GM18907 (cell line): ENCODE measurements around the gene FKBP2.
A peak's percentile ranks its signal among the peaks of the same experiment; 100 is the strongest.

ENCODE experiments used
- ATAC-seq: cut with Tn5 transposase; IDR thresholded peaks from one replicate; pipeline ENCODE4 v1.9.1; 2021; ENCODE audit warnings: mild to moderate bottlenecking, moderate library complexity; ENCODE audit not compliant: unreplicated experiment

FKBP2 gene

GRCh38 chr11:64247729-64248531, 7.0 kb downstream of the FKBP2 start:
- ATAC-seq: no peak

DNA sequence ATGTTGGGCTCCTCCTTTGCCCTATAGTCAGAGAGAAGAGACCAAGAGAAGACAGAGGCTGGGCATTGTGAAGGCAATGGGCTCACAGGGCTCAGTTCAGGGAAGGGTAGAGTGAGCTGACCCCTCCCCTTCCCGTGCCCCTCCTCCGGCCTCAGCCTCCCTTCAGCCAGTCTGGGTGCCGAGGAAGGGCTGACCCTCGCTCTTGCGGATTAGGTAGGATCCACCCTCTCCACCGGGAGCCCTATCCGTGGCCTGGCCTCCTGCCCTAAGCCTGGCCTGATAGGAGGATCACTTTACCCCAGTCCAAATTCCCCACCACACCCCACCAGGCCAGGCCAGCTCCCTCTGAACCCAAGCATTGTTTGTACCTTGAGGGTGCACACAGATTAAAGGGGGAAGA, 7.7 kb downstream of the FKBP2 start:
- no peak for ATAC-seq

- no peak for ATAC-seq
Measured at GRCh38 chr11:64249038-64249437, 8.1 kb downstream of the FKBP2 start.

DNA sequence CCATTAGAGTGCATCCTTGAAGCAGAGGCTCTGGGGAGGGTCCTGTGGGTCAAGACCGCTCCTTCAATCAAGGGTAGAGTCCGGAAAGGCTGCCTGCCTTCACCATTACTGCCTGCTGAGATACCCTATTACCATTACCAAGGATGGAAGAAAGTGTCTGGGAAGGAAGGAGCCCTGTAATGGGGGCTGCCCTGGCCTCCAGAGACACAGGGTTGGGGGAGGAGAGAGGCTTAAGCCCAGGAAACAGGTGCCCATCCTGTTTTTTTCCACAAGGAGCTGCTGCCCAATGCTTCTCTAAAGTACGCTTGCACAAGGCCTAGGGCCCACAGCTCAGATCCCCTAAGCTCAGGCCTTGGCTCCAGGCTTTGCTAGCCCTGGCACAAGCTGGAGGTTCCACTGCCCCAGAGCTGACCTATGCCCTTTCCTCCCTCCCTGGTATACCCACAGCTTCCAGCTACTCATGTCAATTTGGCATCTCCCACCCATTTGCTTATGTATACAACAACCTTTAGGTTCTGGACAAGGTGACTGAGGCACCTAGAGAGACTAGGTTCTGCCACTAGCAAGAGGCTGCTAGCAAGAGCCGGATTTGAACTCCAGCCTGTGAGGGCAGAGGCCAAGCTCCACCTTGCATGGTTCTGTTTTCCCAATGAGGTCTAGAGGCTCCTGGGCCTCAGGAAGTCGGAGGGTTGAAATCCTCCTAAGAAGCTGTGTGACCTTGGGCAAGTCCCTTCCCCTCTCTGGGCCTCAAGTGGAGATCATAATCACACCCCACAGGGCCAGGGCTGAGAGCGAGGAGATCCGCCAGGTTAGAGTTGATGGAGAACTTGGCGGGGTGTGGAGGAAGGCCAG, 8.9 kb downstream of the FKBP2 start:
- ATAC-seq: no peak

- ATAC-seq: no peak
Measured at GRCh38 chr11:64250415-64251015, 9.6 kb downstream of the FKBP2 start.

DNA sequence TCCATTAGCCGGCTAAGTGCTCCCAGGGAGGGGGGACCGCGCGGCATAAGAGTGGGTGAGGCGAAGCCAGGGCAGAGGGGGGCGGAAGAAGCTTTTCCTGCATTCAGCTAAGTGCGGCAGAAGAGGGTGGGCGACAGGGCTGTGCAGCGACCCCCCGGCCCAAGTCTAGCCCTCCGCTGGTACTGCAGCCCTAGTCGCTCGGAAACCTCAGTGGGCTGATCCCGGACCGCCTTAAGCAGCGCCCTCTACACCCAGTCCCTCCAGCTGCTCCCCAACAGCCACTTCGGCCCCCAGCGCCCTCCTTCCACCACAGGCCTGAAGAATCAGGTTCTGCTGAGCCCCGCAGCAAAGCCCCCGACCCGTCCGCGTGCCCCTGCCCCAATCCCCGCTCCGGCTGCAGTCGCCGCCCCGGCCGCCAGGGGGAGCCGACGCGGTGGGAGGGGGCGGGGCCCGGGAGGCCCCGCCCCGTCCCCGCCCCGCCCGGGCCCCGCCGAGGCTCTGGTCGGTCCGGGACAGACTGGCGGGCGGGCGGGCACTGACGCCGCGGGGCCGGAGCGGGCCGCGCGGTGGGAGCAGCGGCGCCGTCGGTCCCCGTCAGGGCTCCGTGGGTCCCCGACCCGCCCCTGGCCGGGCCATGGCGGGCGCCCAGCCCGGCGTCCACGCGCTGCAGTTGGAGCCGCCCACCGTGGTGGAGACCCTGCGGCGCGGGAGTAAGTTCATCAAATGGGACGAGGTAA, 10.3 kb downstream of the FKBP2 start, which contains the start of gene PLCB3:
PLCB3 (plus strand) TSS at position 515 of the 737 bp plus-strand sequence; CDS start at position 635, 120 bp downstream.
- peak; percentile 36 for ATAC-seq

DNA sequence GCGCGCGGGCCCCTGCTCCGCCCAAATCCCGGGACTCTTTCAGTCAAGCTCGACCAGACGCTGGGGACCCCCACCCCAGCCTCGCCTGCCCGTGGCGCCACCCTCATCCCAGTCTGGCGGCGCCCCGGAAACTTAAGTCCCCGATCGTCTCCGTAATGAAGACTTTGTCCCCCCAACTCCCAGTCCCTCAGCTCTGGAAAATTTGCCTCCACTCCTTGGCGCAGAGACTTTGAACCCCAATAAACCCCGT, 10.8 kb downstream of the FKBP2 start:
- ATAC-seq: no peak

- ATAC-seq: no peak
Measured at GRCh38 chr11:64252003-64252872, 11.3 kb downstream of the FKBP2 start.

- ATAC-seq: no peak
Measured at GRCh38 chr11:64253043-64253442, 12.1 kb downstream of the FKBP2 start.

DNA sequence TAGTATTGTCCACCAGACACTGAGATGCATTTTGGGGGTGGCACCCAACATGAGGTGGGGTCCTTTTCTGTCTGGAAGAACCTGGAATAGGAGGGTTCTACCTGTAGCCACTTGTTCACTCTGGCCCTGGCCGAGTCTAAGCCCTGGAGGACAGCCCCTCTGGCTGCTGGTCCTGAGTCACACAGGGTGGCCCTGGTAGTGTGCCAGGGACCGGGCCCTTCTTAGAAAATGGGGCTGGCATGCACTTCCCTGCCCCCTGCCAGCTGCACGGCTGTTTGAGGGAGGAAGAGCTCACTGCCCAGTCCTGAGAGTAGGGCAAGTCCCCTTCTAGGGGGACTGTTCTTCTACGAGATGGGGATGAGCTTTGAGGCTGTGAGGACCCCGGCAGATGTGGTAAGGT, 12.6 kb downstream of the FKBP2 start:
- no peak for ATAC-seq

DNA sequence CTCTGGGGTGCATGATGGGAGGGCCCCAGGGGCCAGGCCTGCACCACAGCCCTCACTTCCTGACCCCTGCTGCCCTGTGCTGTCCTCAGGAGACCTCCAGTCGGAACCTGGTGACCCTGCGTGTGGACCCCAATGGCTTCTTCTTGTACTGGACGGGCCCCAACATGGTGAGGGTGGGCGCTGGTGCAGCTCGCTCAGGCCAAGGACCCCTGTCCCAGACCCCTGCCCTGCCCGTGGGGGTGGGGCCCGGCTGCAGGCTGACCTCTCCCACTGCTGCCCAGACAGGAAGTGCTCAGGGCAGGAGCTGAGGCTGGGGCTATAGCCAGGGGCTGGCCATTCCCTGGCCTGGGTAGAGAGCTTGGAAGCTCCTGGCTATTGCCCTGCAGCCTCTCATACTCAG, 13.4 kb downstream of the FKBP2 start:
- ATAC-seq: no peak

DNA sequence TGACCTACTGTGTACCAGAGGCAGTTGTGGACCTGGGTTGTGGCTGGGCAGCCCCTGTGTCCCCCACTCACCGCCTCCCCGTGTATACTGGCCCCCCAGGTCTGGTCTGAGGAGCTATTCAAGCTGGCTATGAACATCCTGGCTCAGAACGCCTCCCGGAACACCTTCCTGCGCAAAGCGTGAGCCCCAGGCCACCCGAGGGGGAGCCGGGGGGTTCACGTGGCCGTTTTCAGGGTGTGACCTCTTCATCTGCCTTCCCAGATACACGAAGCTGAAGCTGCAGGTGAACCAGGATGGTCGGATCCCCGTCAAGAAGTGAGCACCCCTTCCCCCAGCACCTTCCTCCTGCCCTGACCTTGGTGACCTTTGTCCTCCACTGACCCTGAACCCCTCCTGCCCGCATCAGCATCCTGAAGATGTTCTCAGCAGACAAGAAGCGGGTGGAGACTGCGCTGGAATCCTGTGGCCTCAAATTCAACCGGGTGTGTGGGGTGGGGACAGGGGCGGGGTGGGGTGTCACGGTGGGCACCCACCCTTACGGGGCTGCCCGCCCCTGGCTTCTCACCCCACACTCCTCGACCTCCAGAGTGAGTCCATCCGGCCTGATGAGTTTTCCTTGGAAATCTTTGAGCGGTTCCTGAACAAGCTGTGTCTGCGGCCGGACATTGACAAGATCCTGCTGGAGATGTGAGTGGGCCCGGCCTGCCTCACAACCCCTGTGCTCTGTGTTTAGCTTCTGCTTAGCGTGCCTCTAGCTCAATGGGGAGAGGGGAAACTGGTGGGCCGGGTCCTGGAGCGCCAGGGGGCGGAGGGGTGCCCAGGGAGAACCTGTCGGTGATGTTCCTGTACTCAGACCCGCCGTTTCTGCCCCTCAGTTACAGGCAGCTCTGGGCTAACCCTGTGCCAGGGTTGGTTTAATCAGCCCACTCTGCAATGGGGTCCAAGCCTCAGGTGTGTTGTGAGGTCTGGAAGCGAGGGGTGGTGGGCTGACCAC, 14.5 kb downstream of the FKBP2 start:
- no peak for ATAC-seq

DNA sequence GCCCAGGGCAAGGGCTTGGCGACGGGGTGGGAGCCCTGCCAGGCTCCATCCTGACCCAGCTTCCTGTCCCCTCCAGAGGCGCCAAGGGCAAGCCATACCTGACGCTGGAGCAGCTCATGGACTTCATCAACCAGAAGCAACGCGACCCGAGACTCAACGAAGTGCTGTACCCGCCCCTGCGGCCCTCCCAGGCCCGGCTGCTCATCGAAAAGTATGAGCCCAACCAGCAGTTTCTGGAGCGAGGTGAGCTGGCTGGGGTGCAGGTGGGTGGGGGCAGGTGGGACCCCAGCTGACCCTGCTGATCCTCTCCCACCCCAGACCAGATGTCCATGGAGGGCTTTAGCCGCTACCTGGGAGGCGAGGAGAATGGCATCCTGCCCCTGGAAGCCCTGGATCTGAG, 15.4 kb downstream of the FKBP2 start:
- ATAC-seq: no peak

- ATAC-seq: no peak
Measured at GRCh38 chr11:64258356-64258755, 17.5 kb downstream of the FKBP2 start.

GRCh38 chr11:64258946-64259532, 18.1 kb downstream of the FKBP2 start:
- ATAC-seq: no peak

DNA sequence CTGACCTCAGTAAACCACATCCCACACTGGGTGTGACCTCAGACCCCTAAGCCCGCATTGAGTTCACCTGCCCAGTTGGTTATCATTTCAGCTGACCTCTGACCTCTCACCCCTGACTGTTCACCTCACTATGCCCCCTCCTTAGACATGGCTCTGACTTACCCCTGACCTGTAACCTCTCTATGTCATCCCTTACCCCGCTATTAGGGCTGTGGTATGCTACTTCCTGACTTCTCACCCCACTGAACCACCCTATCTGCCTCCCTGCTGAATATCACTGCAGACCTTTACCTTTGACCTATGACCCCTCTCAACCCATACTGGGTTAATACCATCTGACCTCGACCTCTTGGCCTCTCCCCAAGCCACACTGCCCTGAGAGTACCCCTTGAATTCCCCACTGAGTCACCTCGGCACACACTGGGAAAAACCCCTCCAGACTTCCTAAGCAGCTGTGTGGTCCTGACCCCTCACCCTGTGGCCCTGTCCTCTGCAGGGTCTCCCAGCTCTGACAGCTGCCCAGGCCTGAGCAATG, 18.7 kb downstream of the FKBP2 start:
- no peak for ATAC-seq

- no peak for ATAC-seq
Measured at GRCh38 chr11:64260147-64260708, 19.3 kb downstream of the FKBP2 start.

- ATAC-seq: no peak
Measured at GRCh38 chr11:64261556-64262080, 20.7 kb downstream of the FKBP2 start.
